HepG2 (cell line): Measurements from ENCODE around the gene KLHL40. TPM values are rescaled to one million over a fixed set of nuclear protein-coding genes. Genes with fewer than 3 reads are reported as not detected.

Experiments used
- ELF3 ChIP-seq: IDR thresholded peaks from 2 replicates; pipeline ENCODE4 v1.6.1; 2016; ENCODE audit warnings: missing genetic modification reagents, missing compliant biosample characterization
- ETV5 ChIP-seq: IDR thresholded peaks from 2 replicates; pipeline ENCODE4 v1.6.1; 2018; ENCODE audit warnings: missing biosample characterization, missing genetic modification reagents, inconsistent platforms, borderline replicate concordance
- KDM4B ChIP-seq: sonication (generic); formaldehyde crosslinking; IDR thresholded peaks from 2 replicates; pipeline ENCODE4 v1.4.0; 2020; ENCODE audit warnings: missing genetic modification reagents
- KLF16 ChIP-seq, 2 experiments: sonication (generic) in 1 of 2; formaldehyde crosslinking in 1 of 2; IDR thresholded peaks; 2 replicates each; pipeline versions ENCODE4 v1.6.1 to v1.8.0; 2016 to 2023; ENCODE audit warnings: missing genetic modification reagents in 2 of 2, missing compliant biosample characterization in 1 of 2
- KMT2B ChIP-seq: IDR thresholded peaks from 2 replicates; pipeline ENCODE4 v1.6.1; 2016; ENCODE audit warnings: missing genetic modification reagents, missing compliant biosample characterization
- ZNF333 ChIP-seq: sonication (generic); formaldehyde crosslinking; IDR thresholded peaks from 2 replicates; pipeline ENCODE4 v1.4.0; 2020; ENCODE audit warnings: mild to moderate bottlenecking, missing genetic modification reagents, borderline replicate concordance
- ZNF558 ChIP-seq: sonication (generic); formaldehyde crosslinking; IDR thresholded peaks from 2 replicates; pipeline ENCODE4 v1.9.0; 2022; ENCODE audit warnings: mild to moderate bottlenecking, missing genetic modification reagents, borderline replicate concordance
- polyA plus RNA-seq, 8 experiments: library from polyadenylated mRNA; depleted of rRNA in 3 of 8; stranded (reverse) in 7 of 8; unstranded in 1 of 8; fragments of >200 nt; fragmentation: Illumina TruSeq in 4 of 8; extraction: Trizol in 4 of 8; gene quantifications; 2 replicates each; pipeline versions ENCODE4 v1.2.1 to v1.2.3, GENCODE V29; 2011 to 2016; ENCODE audit warnings: low read depth in 4 of 8, missing spikeins in 1 of 8, mixed read lengths in 1 of 8; ENCODE audit not compliant: insufficient read depth in 1 of 8
- total RNA-seq, 5 experiments: library from RNA; depleted of rRNA; stranded (reverse); fragments of >200 nt; fragmentation: Illumina TruSeq; extraction: Trizol; gene quantifications; 2 replicates each; pipeline ENCODE4 v1.2.3, GENCODE V29; 2016; ENCODE audit warnings: low read depth in 1 of 5
- TF ChIP-seq, protein P1 (sequence below): sonication (generic); formaldehyde crosslinking; IDR thresholded peaks from 2 replicates; pipeline ENCODE4 v1.8.0; 2023; ENCODE audit warnings: mild to moderate bottlenecking, missing genetic modification reagents
- TF ChIP-seq, protein P2 (sequence below): sonication (generic); formaldehyde crosslinking; IDR thresholded peaks from 2 replicates; pipeline ENCODE4 v1.5.1; 2020; ENCODE audit warnings: missing genetic modification reagents, mild to moderate bottlenecking, borderline replicate concordance
- TF ChIP-seq, protein P3 (sequence below): sonication (generic); formaldehyde crosslinking; conservative IDR thresholded peaks from 2 replicates; pipeline ENCODE4 v1.4.0; 2020; ENCODE audit warnings: missing genetic modification reagents
- TF ChIP-seq, protein P4 (sequence below): sonication (generic); formaldehyde crosslinking; IDR thresholded peaks from 2 replicates; pipeline ENCODE4 v1.8.1; 2023; ENCODE audit warnings: mild to moderate bottlenecking, inconsistent platforms, moderate library complexity, missing genetic modification reagents, borderline replicate concordance
- TF ChIP-seq, protein P5 (sequence below), 2 experiments: sonication (generic) in 1 of 2; formaldehyde crosslinking in 1 of 2; IDR thresholded peaks; 2 replicates each; pipeline versions ENCODE4 v1.4.0 to v1.6.1; 2018 to 2020; ENCODE audit warnings: missing genetic modification reagents in 2 of 2, borderline replicate concordance in 1 of 2, low read depth in 1 of 2, mild to moderate bottlenecking in 1 of 2, missing biosample characterization in 1 of 2
- TF ChIP-seq, protein P6 (sequence below): sonication (generic); formaldehyde crosslinking; IDR thresholded peaks from 2 replicates; pipeline ENCODE4 v1.8.0; 2022; ENCODE audit warnings: mild to moderate bottlenecking, missing genetic modification reagents
- TF ChIP-seq, protein P7 (sequence below): sonication (generic); formaldehyde crosslinking; IDR thresholded peaks from 2 replicates; pipeline ENCODE4 v1.4.0; 2020; ENCODE audit warnings: mild to moderate bottlenecking, missing genetic modification reagents

KLHL40 gene
- total and polyA plus RNA-seq, 2 of the 13 experiments (the other 11 are each of a cell fraction or from before 2014, with no cell fraction given): not detected

DNA sequence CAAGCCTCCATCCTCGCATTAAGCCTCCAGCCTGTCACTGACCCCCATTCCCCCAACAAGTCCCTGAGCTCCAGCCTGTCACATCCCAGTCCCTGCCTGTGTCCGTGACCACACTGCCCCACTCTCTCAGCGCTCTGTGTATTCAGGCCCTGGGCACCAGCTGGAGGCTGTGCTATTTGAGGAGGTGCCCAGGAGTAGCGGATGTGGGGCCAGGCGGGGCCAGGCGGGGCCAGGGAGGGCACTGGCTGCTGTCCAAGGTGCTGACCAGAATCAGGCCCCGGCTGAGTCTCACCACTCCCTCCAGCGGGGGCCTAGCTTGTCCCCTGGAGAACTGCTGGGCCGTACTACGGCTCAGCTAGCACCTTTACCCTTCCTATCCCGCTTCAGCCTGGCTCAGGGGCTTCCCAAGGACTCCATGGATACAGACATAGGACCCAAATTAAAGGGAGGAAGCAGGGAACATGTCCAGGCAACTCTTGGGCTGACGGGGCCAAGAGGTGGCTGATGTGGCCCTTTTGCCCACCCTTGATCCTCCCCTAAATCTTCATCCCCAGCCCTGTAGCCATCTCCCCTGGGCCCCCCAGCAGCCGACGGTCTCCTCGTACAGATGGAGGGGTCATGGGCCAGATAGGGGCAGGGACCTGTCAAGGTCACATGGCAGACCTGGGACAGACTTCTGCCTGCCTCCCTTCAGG lies 16.2 kb downstream of the KLHL40 start (continued):
- TF ChIP-seq ETV5 (CRISPR knock-in tag) (peak; percentile 71), KLF16 (CRISPR knock-in tag; IDR thresholded peaks at IDR 0.05) (peak in 1 of 2 experiments; percentile 92; a peak in 2 of 4 replicates), ZNF333 (CRISPR knock-in tag) (peak; percentile 57; the same call in 1 of the 2 replicates), KMT2B (CRISPR knock-in tag) (peak; percentile 65; the same call in 1 of the 2 replicates), ELF3 (CRISPR knock-in tag) (peak; percentile 65), ZNF558 (CRISPR knock-in tag) (peak; percentile 76; the same call in 1 of the 2 replicates), KDM4B (CRISPR knock-in tag) (peak; percentile 94)
- TF ChIP-seq, protein P1, sequence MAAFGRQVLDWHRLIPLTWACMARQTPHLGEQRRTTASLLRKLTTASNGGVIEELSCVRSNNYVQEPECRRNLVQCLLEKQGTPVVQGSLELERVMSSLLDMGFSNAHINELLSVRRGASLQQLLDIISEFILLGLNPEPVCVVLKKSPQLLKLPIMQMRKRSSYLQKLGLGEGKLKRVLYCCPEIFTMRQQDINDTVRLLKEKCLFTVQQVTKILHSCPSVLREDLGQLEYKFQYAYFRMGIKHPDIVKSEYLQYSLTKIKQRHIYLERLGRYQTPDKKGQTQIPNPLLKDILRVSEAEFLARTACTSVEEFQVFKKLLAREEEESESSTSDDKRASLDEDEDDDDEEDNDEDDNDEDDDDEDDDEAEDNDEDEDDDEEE: peak; percentile 86; the same call in 1 of the 2 replicates
- TF ChIP-seq, protein P2, sequence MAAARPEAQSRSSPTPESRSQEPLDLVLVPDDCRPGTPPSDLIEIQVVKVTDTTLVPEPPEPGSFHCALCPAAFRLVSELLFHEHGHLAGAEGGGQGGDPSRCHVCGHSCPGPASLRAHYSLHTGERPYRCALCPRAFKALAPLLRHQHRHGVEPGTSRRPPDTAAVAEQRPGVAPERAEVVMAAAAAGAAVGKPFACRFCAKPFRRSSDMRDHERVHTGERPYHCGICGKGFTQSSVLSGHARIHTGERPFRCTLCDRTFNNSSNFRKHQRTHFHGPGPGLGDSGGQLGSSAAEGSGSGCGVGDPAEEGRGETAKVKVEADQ (CRISPR knock-in tag): peak; percentile 50; the same call in 1 of the 2 replicates
- TF ChIP-seq, protein P3, sequence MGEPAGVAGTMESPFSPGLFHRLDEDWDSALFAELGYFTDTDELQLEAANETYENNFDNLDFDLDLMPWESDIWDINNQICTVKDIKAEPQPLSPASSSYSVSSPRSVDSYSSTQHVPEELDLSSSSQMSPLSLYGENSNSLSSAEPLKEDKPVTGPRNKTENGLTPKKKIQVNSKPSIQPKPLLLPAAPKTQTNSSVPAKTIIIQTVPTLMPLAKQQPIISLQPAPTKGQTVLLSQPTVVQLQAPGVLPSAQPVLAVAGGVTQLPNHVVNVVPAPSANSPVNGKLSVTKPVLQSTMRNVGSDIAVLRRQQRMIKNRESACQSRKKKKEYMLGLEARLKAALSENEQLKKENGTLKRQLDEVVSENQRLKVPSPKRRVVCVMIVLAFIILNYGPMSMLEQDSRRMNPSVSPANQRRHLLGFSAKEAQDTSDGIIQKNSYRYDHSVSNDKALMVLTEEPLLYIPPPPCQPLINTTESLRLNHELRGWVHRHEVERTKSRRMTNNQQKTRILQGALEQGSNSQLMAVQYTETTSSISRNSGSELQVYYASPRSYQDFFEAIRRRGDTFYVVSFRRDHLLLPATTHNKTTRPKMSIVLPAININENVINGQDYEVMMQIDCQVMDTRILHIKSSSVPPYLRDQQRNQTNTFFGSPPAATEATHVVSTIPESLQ: 0 out of 2 replicates have a peak, but pooled peaks have one; percentile 89
- TF ChIP-seq, protein P4, sequence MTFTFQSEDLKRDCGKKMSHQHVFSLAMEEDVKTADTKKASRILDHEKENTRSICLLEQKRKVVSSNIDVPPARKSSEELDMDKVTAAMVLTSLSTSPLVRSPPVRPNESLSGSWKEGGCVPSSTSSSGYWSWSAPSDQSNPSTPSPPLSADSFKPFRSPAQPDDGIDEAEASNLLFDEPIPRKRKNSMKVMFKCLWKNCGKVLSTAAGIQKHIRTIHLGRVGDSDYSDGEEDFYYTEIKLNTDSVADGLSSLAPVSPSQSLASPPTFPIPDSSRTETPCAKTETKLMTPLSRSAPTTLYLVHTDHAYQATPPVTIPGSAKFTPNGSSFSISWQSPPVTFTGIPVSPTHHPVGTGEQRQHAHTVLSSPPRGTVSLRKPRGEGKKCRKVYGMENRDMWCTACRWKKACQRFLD: 0 out of 2 replicates have a peak, but pooled peaks have one; percentile 38
- TF ChIP-seq, protein P5, sequence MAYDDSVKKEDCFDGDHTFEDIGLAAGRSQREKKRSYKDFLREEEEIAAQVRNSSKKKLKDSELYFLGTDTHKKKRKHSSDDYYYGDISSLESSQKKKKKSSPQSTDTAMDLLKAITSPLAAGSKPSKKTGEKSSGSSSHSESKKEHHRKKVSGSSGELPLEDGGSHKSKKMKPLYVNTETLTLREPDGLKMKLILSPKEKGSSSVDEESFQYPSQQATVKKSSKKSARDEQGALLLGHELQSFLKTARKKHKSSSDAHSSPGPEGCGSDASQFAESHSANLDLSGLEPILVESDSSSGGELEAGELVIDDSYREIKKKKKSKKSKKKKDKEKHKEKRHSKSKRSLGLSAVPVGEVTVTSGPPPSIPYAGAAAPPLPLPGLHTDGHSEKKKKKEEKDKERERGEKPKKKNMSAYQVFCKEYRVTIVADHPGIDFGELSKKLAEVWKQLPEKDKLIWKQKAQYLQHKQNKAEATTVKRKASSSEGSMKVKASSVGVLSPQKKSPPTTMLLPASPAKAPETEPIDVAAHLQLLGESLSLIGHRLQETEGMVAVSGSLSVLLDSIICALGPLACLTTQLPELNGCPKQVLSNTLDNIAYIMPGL (CRISPR knock-in tag; IDR thresholded peaks at IDR 0.05; ENCODE audit: borderline replicate concordance in 1 of 2, low read depth in 1 of 2): no peak
- TF ChIP-seq, protein P6, sequence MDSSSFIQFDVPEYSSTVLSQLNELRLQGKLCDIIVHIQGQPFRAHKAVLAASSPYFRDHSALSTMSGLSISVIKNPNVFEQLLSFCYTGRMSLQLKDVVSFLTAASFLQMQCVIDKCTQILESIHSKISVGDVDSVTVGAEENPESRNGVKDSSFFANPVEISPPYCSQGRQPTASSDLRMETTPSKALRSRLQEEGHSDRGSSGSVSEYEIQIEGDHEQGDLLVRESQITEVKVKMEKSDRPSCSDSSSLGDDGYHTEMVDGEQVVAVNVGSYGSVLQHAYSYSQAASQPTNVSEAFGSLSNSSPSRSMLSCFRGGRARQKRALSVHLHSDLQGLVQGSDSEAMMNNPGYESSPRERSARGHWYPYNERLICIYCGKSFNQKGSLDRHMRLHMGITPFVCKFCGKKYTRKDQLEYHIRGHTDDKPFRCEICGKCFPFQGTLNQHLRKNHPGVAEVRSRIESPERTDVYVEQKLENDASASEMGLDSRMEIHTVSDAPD (CRISPR knock-in tag): 0 out of 2 replicates have a peak, but pooled peaks have one; percentile 31
- TF ChIP-seq, protein P7, sequence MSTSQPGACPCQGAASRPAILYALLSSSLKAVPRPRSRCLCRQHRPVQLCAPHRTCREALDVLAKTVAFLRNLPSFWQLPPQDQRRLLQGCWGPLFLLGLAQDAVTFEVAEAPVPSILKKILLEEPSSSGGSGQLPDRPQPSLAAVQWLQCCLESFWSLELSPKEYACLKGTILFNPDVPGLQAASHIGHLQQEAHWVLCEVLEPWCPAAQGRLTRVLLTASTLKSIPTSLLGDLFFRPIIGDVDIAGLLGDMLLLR: peak; percentile 43; the same call in 1 of the 2 replicates
